GM12801 (cell line): ENCODE measurements around the gene PPTC7.

Experiments used
- TF ChIP-seq, protein P1 (sequence below): IDR thresholded peaks from one replicate; pipeline ENCODE4 v1.5.1; 2011; ENCODE audit warnings: control low read depth; ENCODE audit not compliant: insufficient read length; ENCODE audit errors: extremely low read depth

PPTC7 gene

GRCh38 chr12:110501399-110501751 lies 81.7 kb downstream of the PPTC7 start:
- TF ChIP-seq, protein P1, sequence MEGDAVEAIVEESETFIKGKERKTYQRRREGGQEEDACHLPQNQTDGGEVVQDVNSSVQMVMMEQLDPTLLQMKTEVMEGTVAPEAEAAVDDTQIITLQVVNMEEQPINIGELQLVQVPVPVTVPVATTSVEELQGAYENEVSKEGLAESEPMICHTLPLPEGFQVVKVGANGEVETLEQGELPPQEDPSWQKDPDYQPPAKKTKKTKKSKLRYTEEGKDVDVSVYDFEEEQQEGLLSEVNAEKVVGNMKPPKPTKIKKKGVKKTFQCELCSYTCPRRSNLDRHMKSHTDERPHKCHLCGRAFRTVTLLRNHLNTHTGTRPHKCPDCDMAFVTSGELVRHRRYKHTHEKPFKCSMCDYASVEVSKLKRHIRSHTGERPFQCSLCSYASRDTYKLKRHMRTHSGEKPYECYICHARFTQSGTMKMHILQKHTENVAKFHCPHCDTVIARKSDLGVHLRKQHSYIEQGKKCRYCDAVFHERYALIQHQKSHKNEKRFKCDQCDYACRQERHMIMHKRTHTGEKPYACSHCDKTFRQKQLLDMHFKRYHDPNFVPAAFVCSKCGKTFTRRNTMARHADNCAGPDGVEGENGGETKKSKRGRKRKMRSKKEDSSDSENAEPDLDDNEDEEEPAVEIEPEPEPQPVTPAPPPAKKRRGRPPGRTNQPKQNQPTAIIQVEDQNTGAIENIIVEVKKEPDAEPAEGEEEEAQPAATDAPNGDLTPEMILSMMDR: no peak

GRCh38 chr12:110498984-110499706 lies 84.0 kb downstream of the PPTC7 start:
- TF ChIP-seq, protein P1: no peak
